Hepatocyte (in vitro differentiated cells): ENCODE results near the gene GBE1. TPM values are rescaled to one million over a fixed set of nuclear protein-coding genes. Genes with fewer than 3 reads are reported as not detected.
"Not testable (repeated sequence)": the region's sequence is repeated elsewhere in the genome, so short reads cannot be mapped to it uniquely, and the experiment has no call there.

ENCODE experiments used
- DNase-seq: peaks from one replicate; pipeline ENCODE4 v3.0.0-alpha.2; 2016; ENCODE audit warnings: low spot score
- H2AFZ ChIP-seq: fragments of 200-600 bp; sonication (generic); 2 replicates; pipeline ENCODE4 v1.6.0; 2016; ENCODE audit warnings: antibody characterized with exemption, mild to moderate bottlenecking
- H3K27ac ChIP-seq: fragments of 200-600 bp; sonication (generic); 2 replicates; pipeline ENCODE4 v1.5.1; 2016; ENCODE audit warnings: mild to moderate bottlenecking
- H3K27me3 ChIP-seq: fragments of 200-600 bp; sonication (generic); 2 replicates; pipeline ENCODE4 v1.6.1; 2016
- H3K36me3 ChIP-seq: fragments of 200-600 bp; sonication (generic); replicated peaks from 2 replicates; pipeline ENCODE4 v1.5.1; 2016; ENCODE audit warnings: low read depth; ENCODE audit not compliant: insufficient read depth
- H3K4me1 ChIP-seq: fragments of 200-600 bp; sonication (generic); 2 replicates; pipeline ENCODE4 v1.5.1; 2016; ENCODE audit warnings: mild to moderate bottlenecking, moderate library complexity; ENCODE audit not compliant: insufficient read depth
- H3K4me2 ChIP-seq: fragments of 200-600 bp; sonication (generic); 2 replicates; pipeline ENCODE4 v1.6.0; 2016
- H3K4me3 ChIP-seq: fragments of 200-600 bp; sonication (generic); 2 replicates; pipeline ENCODE4 v1.5.1; 2016; ENCODE audit warnings: mild to moderate bottlenecking
- H3K79me2 ChIP-seq: fragments of 200-600 bp; sonication (generic); 2 replicates; pipeline ENCODE4 v1.6.0; 2017; ENCODE audit warnings: mild to moderate bottlenecking
- H3K9me2 ChIP-seq: fragments of 200-600 bp; sonication (generic); replicated peaks from 2 replicates; pipeline ENCODE4 v1.6.0; 2017; ENCODE audit warnings: mild to moderate bottlenecking; ENCODE audit not compliant: insufficient read depth
- H3K9me3 ChIP-seq: fragments of 200-600 bp; sonication (generic); 2 replicates; pipeline ENCODE4 v1.5.1; 2016; ENCODE audit warnings: low read depth, mild to moderate bottlenecking
- H4K20me1 ChIP-seq: fragments of 200-600 bp; sonication (generic); 2 replicates; pipeline ENCODE4 v1.6.0; 2016; ENCODE audit warnings: mild to moderate bottlenecking; ENCODE audit not compliant: insufficient read depth, poor library complexity, severe bottlenecking
- EZH2 ChIP-seq: fragments of 200-600 bp; sonication (generic); IDR thresholded peaks from 2 replicates; pipeline ENCODE4 v1.6.1; 2016; ENCODE audit warnings: antibody characterized with exemption, mild to moderate bottlenecking, borderline replicate concordance
- EZH2phosphoT487 ChIP-seq: fragments of 200-600 bp; sonication (generic); IDR thresholded peaks from one replicate; pipeline ENCODE4 v1.6.1; 2018; ENCODE audit warnings: antibody characterized with exemption, mild to moderate bottlenecking, low read depth, moderate library complexity; ENCODE audit not compliant: unreplicated experiment, severe bottlenecking
- WGBS: methylation state at CpG from one replicate; pipeline ENCODE4 v1.1.6; 2016; ENCODE audit warnings: low lambda C conversion rate; ENCODE audit errors: missing lambda C conversion rate; 5-methylcytosine and 5-hydroxymethylcytosine counted together
- polyA plus RNA-seq: library from polyadenylated mRNA; unstranded; fragments of >200 nt; fragmentation: Nextera tagmentation; extraction: Ambion mirVana; gene quantifications from 2 replicates; pipeline ENCODE4 v1.2.1, GENCODE V29; 2016
- total RNA-seq: library from RNA; depleted of rRNA; stranded (reverse); fragments of >200 nt; gene quantifications from 2 replicates; pipeline ENCODE4 v1.2.3, GENCODE V29; 2014
- TF ChIP-seq, protein P1 (sequence below): fragments of 200-600 bp; sonication (generic); IDR thresholded peaks from 2 replicates; pipeline ENCODE4 v1.5.1; 2016; ENCODE audit warnings: antibody characterized with exemption, mild to moderate bottlenecking; ENCODE audit not compliant: poor library complexity

The GBE1 gene
- total and polyA plus RNA-seq, 2 experiments from 2014 or later = 15.6 to 25.8 TPM

DNA sequence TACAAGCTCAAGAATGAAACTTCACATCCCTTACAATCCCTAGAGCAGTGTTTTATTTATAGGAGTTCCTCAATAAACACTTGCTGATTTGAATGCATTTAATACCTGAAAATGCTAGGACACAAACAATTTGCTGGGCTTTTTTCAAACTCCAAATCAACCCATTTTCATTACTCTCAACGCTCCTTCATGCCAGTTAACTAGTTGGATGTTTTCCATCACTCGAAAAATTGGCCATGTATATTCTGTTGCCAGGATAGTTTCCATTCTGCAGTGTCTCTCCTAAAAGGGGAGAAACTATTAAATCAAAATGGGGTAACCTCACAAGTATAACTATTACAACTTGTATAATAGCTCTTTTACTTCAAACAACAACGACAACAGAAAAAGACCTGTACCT lies 1.2 kb downstream of the GBE1 start:
- 87% methylated on average over 3 of the region's 3 CpGs for WGBS
- H3K4me2 ChIP-seq = peak overlapping the region; percentile 80
- DNase-seq = no peak
- H3K4me3 ChIP-seq = peak overlapping the region; percentile 49
- H3K9me2 ChIP-seq = no peaks in the 10 kb centered on the region
- H2AFZ ChIP-seq = peak overlapping the region; percentile 82
- TF ChIP-seq, protein P1, sequence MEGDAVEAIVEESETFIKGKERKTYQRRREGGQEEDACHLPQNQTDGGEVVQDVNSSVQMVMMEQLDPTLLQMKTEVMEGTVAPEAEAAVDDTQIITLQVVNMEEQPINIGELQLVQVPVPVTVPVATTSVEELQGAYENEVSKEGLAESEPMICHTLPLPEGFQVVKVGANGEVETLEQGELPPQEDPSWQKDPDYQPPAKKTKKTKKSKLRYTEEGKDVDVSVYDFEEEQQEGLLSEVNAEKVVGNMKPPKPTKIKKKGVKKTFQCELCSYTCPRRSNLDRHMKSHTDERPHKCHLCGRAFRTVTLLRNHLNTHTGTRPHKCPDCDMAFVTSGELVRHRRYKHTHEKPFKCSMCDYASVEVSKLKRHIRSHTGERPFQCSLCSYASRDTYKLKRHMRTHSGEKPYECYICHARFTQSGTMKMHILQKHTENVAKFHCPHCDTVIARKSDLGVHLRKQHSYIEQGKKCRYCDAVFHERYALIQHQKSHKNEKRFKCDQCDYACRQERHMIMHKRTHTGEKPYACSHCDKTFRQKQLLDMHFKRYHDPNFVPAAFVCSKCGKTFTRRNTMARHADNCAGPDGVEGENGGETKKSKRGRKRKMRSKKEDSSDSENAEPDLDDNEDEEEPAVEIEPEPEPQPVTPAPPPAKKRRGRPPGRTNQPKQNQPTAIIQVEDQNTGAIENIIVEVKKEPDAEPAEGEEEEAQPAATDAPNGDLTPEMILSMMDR = no peak
- no peak for TF ChIP-seq EZH2
- no peak for TF ChIP-seq EZH2phosphoT487
- no peaks in the 10 kb centered on the region for H3K36me3 ChIP-seq
- peak overlapping the region; percentile 99 for H3K27ac ChIP-seq
- peaks cover 10% of the 10 kb centered on the region for H3K79me2 ChIP-seq
- no peaks in the 10 kb centered on the region for H4K20me1 ChIP-seq
- no peaks in the 10 kb centered on the region for H3K9me3 ChIP-seq
- H3K27me3 ChIP-seq = no peaks in the 10 kb centered on the region
- peaks cover 12% of the 10 kb centered on the region for H3K4me1 ChIP-seq

DNA sequence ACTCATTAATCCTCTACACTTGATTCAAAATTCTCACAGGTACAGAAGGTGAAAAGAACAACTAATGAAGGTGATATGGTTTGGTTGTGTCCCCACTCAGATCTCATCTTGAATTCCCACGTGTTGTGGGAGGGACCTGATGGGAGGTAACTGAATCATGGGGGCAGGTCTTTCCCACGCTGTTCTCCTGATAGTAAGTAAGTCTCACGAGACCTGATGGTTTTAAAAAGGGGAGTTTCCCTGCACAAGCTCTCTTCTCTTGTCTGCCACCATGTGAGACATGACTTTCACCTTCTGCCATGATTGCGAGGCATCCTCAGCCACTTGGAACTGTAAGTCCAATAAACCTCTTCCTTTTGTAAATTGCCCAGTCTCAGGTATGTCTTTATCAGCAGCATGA lies 2.7 kb downstream of the GBE1 start:
- H3K79me2 ChIP-seq = peaks cover 20% of the 10 kb centered on the region
- not testable (repeated sequence) for H3K4me2 ChIP-seq, H3K9me2 ChIP-seq, H2AFZ ChIP-seq, H3K36me3 ChIP-seq, DNase-seq, H4K20me1 ChIP-seq, H3K27ac ChIP-seq, H3K27me3 ChIP-seq, H3K9me3 ChIP-seq, H3K4me3 ChIP-seq
- WGBS = 93% methylated on average over 4 of the region's 4 CpGs
- H3K4me1 ChIP-seq = peaks cover 12% of the 10 kb centered on the region

DNA sequence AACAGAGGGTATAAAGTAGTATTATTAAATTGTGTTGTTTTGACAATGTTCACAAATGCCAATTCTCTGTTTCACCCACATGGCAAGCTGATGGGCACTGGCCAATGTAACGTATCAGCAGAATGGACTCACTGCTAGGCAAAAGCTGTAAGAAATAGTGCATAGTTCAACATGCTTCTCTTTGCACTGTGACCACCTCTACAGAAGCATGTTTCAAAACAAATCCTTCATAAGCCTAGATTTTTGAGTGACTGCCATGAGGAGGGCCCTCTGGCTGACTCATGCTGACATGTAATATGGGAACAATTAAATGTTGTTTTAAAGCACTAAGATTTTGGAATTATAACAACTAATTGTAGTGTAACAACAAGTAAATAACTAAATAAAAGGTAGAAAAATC lies 3.2 kb downstream of the GBE1 start:
- Histone ChIP-seq H3K36me3 (no peaks in the 10 kb centered on the region), H4K20me1 (no peaks in the 10 kb centered on the region), H3K9me3 (no peaks in the 10 kb centered on the region), H3K4me1 (peaks cover 12% of the 10 kb centered on the region), H3K9me2 (no peaks in the 10 kb centered on the region), H3K27me3 (no peaks in the 10 kb centered on the region), H3K4me3 (no peak overlapping the region), H2AFZ (no peak overlapping the region), H3K27ac (no peak overlapping the region), H3K79me2 (peaks cover 20% of the 10 kb centered on the region), H3K4me2 (no peak overlapping the region)
- TF ChIP-seq EZH2 (no peak), EZH2phosphoT487 (no peak)
- TF ChIP-seq, protein P1 = no peak
- WGBS = 88% methylated on average over 1 of the region's 1 CpG
- DNase-seq = no peak

DNA sequence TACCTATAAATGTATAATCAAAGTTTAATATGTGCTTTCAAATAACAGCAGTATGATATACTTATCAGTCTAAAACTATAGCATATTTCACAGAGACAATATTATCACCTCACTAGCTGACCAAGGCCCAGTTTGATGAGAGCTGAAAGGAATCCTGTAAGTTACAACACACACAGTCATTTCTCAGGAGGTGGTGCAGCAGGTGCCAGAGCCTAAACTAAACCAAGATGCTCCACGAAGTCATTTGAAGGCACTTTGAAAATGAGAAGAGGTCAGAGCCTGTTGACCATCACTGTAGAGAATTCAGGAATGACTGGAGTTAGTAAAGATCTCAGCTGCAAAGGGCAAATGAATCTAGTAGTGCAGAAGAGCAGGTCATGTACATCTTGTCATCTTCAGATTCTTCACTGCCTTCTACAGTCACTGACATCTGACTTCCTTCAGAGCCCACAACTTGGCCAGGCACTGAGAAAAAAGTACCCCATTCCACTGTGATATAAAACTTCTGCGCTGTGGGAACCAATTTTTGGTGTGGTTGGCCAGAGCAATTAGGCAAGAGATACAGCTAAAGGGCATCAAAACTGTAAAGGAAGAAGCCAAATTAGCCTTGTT lies 7.9 kb downstream of the GBE1 start:
- 58% methylated on average over 2 of the region's 2 CpGs for WGBS
- H3K36me3 ChIP-seq = no peaks in the 10 kb centered on the region
- no peak overlapping the region for H2AFZ ChIP-seq
- no peaks in the 10 kb centered on the region for H4K20me1 ChIP-seq
- no peak overlapping the region for H3K4me2 ChIP-seq
- TF ChIP-seq EZH2 (no peak), EZH2phosphoT487 (no peak)
- TF ChIP-seq, protein P1 = no peak
- H3K4me3 ChIP-seq = no peak overlapping the region
- H3K27me3 ChIP-seq = no peaks in the 10 kb centered on the region
- no peak for DNase-seq
- H3K27ac ChIP-seq = no peak overlapping the region
- no peaks in the 10 kb centered on the region for H3K4me1 ChIP-seq
- peaks cover 16% of the 10 kb centered on the region for H3K79me2 ChIP-seq
- no peaks in the 10 kb centered on the region for H3K9me2 ChIP-seq
- no peaks in the 10 kb centered on the region for H3K9me3 ChIP-seq
